Cortex of kidney (tissue), 1 donor: ENCODE measurements around the gene NAPEPLD.
"Not testable (repeated sequence)": the region's sequence is repeated elsewhere in the genome, so short reads cannot be mapped to it uniquely, and the experiment has no call there.

Source experiments
- DNase-seq: peaks from one replicate; lab custom pipeline; 2025; lab: John Stamatoyannopoulos, UW

NAPEPLD gene

GRCh38 chr7:103106703-103107070 lies 42.2 kb downstream of the NAPEPLD start:
- DNase-seq: not testable (repeated sequence)

DNA sequence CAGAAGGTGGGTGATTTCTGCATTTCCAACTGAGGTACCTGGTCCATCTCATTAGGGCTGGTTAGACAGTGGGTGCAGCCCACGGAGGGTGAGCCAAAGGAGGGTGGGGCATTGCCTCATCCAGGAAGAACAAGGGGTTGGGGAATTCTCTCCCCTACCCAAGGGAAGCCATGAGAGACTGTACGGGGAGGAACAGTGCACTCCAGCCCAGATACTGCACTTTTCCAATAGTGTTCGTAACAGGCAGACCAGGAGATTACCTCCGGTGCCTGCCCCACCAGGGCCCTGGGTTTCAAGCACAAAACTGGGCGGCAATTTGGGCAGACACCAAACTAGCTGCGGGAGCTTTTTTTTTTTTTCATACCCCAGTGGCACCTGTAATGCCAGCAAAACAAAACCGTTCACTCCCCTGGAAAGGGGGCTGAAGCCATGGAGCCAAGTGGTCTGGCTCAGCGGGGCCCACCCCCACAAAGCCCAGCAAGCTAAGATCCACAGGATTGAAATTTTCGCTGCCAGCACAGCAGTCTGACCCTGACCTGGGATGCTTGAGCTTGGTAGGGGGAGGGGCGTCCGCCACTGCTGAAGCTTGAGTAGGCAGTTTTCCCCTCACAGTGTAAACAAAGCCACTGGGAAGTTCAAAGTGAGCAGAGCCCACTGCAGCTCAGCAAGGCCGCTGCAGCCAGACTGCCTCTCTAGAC lies 42.7 kb downstream of the NAPEPLD start:
- no peak for DNase-seq

DNA sequence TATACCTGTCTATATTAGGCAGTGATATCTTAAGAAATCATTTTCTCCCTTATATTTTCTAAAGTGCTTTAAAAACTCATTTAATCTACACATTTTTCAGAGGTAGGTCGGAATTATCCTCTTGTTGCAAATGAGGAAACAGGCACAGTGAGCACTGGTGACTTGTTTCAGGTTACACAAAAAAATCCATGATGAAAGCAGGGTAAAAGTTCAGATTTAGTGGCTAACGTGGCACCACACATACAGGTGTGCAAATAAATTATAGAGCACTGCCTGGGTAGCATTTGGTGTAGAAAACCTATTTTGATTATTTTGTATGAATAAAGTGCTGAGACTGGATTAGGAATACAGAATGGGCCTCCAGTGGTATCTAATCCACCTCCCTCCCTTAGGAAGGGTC lies 47.4 kb downstream of the NAPEPLD start:
- DNase-seq: no peak

DNA sequence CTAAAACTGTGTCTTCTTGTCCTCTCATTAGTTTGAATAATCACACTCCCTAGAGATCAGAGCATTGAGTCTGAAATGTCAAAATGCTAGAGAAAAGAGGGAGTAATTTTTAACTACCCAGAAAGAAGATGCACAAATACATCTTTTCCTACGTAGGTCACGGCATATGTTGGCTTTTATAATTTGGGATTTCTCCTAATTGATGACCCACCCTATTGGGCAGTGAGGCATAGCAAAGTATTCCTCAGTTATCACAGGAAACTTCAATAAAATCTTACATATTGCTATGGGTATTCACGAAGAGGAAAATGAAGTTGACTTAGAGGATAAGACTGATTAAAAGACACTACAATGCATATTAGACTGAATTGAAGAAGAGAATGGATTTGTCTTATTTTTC lies 48.6 kb downstream of the NAPEPLD start:
- DNase-seq: no peak

GRCh38 chr7:103097041-103097440 lies 51.9 kb downstream of the NAPEPLD start:
- DNase-seq: no peak

GRCh38 chr7:103095558-103095957 lies 53.3 kb downstream of the NAPEPLD start:
- DNase-seq: not testable (repeated sequence)

DNA sequence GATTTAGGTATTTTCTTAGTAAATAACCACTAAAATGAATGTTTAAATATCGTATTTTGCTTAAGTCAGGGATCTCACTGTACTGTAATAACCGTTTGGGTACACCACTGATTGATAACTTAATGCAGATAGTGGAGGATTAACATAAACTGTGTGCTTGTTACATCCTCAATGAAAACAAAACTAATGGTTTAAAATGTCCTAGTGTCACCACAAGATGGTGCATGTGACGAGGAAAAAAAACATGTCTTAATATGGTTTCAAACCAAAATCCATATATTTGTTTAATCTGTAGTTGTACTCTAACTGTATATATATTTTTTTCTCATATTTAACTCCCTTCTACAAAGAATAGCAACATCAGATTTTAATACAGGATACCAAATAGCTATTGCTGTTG lies 54.8 kb downstream of the NAPEPLD start:
- no peak for DNase-seq

DNA sequence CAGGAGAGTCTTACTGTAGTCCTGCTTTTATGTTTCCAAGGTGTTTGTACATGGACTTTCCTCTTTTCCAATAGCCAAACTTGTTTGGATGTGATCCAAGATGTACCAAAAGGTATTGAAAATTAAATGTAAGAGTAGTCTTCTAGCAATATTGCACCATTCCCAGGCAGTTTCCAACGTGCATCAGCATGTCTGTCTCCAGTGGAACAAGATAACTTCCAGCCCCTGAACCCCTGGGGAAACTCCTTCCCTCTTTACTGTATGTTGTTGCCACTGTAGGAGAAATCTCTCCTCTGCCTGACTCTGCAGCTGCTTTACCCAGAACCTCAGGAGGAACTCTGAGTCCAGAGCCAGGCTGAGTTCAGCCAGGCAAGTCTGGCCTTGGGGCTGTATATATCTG lies 55.5 kb downstream of the NAPEPLD start:
- DNase-seq: no peak

DNA sequence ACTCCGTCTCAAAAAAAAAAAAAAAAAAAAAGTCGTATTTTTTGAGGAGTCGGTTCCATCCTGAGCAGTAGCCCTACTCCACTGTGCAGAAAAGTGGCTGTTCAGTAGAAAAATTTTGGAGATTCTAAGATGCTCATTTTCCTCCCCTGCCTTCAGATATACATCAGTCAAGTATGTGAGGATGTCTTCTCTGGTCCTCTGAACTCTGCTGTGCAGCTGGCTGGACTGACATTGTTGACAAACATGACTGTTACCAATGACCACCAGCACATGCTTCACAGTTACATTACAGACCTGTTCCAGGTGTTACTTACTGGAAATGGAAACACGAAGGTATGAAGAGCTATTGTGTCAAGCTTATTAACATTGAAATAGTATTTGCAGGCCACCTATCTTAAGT lies 56.6 kb downstream of the NAPEPLD start:
- DNase-seq: not testable (repeated sequence)

DNA sequence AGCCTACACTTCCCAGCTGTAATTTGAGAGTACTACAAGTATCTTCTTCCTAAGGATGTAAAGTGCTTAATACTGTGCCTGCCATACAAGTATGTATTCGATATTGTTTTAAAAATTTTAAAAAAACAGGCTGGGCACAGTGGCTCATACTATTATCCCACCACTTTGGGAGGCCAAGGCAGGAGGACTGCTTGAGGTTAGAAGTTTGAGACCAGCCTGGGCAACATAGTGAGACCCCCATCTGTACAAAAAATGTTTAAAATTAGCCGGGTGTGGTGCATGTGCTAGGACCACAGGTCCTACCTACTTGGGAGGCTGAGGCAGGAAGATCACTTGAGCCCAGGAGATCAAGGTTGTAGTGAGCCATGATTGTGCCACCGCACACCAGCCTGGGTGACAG lies 65.7 kb downstream of the NAPEPLD start:
- DNase-seq: no peak

DNA sequence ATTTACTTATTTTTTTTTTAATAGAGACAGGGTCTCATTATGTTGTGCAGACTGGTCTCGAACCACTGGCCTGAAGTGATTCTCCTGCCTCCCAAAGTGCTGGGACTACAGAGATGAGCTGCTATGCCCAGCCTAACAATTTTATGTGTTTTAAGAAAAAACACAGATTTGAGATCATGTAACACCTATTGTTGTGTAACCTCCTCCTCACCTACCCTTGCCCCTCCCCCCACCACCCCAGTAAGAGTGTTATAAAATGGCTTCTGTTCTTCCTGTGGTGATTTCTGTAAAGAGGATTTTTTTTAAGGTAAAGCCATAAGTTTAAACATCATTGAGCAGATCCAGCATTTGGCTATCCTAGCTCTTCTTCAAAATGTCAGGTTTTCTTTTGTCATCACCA lies 66.4 kb downstream of the NAPEPLD start:
- DNase-seq: no peak

DNA sequence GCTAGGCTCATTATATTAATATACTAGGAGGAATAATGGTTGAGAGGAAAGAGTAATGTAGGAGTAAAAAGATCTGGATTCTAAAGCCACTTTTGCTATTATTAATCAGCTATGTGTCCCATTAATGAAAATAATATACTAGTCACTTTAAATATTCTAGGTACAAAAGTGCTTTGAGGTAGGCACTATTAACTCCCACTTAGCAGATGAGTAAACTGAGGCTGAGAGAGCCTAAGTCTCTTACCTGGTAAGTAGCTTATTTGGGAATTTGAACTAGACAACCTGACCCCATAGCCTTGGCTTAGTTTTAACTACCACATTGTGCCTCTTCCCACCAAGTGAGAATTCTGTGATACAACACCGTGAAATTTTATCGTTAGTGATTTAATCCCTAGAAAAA lies 68.0 kb downstream of the NAPEPLD start:
- no peak for DNase-seq

- DNase-seq: no peak
Measured at GRCh38 chr7:103079836-103080235, 69.1 kb downstream of the NAPEPLD start.

GRCh38 chr7:103078226-103078625 lies 70.7 kb downstream of the NAPEPLD start:
- DNase-seq: not testable (repeated sequence)

DNA sequence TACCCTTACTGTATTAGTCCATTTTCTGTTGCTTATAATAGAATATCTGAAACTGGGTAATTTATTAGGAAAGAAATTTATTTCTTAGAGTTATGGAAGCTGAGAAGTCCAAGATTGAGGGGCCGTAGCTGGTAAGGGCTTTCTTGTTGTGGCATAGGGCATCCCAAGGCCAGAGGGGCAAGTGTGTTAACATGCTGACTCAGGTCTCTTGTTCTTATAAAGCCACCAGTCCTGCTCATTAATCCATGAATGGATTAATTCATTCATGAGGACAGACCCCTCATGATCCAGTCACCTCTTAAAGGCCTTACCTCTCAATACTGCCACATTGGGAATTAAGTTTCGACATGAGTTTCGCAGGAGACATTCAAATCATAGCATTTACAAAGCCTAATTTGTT lies 71.6 kb downstream of the NAPEPLD start:
- DNase-seq: no peak

- no peak for DNase-seq
Measured at GRCh38 chr7:103076764-103077163, 72.1 kb downstream of the NAPEPLD start.

GRCh38 chr7:103075337-103075918 lies 73.5 kb downstream of the NAPEPLD start:
- DNase-seq: no peak

DNA sequence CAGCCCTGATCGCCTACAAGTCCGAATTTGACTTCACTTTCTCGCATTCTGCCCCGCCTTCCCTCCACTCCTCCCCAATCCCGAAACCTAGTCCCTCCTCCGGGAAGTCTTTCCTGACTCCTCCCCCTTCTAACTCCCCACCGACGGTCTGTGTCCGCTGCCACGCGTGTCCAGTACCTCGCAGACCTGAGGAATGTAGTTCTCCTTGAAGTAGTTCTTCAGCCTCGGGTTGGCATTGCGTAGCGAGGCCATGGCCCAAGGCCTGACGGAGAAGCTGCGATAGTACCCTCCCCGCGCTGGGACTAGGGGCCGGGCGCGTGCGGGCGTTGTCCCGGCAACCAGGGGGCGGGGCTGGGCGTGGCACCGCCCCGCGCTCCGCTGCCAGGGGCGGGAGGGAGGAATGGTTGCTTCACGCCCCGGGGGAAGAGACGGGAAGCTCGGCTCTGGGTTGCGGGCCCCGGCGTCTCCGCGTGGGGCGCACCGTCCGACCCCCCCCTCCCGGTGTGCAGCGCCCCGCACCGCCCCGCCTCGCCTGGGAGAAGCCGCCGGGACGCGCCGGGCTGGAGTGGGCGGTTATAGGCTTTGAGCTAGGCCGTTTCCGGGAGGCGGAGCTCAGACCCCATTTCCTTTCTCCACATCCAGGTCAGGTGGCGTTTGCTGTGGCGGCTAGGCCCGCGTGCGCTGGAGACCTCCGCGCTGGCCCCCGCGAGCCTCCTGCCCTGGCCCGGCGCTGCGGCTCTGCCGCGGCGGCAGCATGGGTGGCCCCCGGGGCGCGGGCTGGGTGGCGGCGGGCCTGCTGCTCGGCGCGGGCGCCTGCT lies 74.2 kb downstream of the NAPEPLD start, which contains the start of the genes ARMC10 and FBXL13:
ARMC10 (plus strand) TSS at position 622 of the 818 bp plus-strand sequence; CDS start at position 755, 133 bp downstream.
FBXL13 (minus strand) TSS at position 278 of the 818 bp plus-strand sequence.
- DNase-seq: peak; percentile 84

- no peak for DNase-seq
Measured at GRCh38 chr7:103073989-103074518, 74.8 kb downstream of the NAPEPLD start.

DNA sequence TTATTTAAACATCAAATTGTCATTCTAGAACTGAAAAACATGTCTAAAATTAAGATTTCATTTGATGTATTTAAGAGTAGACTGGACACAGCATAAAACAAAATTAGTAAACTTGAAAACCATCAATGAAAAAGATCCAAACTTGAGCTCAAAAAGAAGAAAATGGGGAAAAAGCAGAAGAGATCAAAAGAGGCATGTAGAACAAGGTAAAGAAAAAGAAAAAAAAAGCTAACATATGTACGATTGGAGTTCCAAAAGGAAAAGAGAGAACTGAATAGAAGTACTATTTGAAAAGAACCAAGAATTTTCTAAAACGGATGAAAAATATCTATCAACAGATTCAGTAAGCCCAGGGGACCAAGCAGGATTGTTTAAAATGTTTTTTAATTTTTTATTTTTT lies 77.9 kb downstream of the NAPEPLD start:
- DNase-seq: no peak

DNA sequence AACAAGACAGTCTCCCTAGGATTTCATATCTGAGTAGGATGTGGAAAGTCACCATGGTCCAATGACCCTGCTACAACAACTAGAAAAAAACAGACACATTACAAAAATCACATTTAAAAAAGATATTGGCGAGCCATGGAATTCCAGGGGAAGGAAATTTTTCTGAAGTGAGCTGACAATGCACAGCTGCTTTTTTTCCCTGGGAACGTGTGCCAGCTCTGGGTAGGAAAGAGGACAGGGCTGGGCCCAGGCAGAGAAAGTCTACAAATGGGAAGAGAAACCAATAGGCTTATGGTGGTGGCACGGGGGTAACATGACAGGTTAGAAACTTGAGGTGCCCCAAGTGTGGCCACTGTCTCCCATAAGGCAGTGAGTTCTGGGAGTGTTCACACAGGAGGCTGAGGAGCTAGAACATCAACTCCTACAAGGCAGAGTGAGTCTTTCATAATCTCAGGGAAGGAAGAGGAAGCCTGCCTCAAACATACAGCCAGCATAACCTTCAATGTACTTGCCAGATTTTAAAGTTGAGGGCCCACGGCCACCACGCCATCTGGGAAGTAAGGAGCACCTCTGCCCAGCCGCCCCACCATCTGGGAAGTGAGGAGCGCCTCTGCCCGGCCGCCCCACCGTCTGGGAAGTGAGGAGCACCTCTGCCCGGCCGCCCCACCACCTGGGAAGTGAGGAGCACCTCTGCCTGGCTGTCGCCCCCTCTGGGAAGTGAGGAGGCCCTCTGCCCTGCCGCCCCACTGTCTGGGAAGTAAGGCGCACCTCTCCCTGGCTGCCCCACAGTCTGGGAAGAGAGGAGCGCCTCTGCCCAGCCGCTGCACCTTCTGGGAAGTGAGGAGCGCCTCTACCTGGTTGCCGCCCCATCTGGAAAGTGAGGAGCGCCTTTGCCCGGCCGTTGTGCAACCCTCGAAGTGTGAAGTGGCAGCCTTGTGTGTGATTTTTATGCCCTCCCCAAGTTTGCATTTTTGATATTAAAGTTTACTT lies 80.2 kb downstream of the NAPEPLD start:
- no peak for DNase-seq
